GM12878 (cell line): ENCODE results near the gene DYNC1I1.

Experiments used
- EP300 ChIP-seq, 2 experiments: fragments of 150-350 bp in 1 of 2; IDR thresholded peaks; 2 replicates each; pipeline ENCODE4 v1.6.1; 2011 to 2012; ENCODE audit warnings: low read depth in 2 of 2, low read length in 2 of 2, borderline replicate concordance in 1 of 2, improper control_type of control experiment in 1 of 2, inconsistent platforms in 1 of 2; ENCODE audit not compliant: control insufficient read depth in 1 of 2
- ESRRA ChIP-seq: IDR thresholded peaks from 2 replicates; pipeline ENCODE4 v1.6.1; 2012; ENCODE audit warnings: mild to moderate bottlenecking, low read length, improper control_type of control experiment
- SRF ChIP-seq, 2 experiments: IDR thresholded peaks; 2 replicates each; pipeline ENCODE4 v1.6.1; 2011; ENCODE audit warnings: low read depth in 2 of 2, low read length in 2 of 2, mild to moderate bottlenecking in 1 of 2, moderate library complexity in 1 of 2

GRCh38 chr7:95822717-95823116 lies 50.4 kb downstream of the DYNC1I1 start:
- TF ChIP-seq ESRRA (no peak), EP300 (IDR thresholded peaks at IDR 0.05; ENCODE audit: borderline replicate concordance in 1 of 2, control insufficient read depth in 1 of 2, low read depth in 2 of 2, low read length in 2 of 2) (no peak), SRF (IDR thresholded peaks at IDR 0.05; ENCODE audit: low read depth in 2 of 2, low read length in 2 of 2) (no peak)
